ENCODE measurements around the gene CYTH3. TPM values are rescaled to one million over a fixed set of nuclear protein-coding genes. Genes with fewer than 3 reads are reported as not detected.

Gene CYTH3
- total and polyA plus RNA-seq, 7 donors, result 6.1 to 15.0 (median 13.5) TPM

DNA sequence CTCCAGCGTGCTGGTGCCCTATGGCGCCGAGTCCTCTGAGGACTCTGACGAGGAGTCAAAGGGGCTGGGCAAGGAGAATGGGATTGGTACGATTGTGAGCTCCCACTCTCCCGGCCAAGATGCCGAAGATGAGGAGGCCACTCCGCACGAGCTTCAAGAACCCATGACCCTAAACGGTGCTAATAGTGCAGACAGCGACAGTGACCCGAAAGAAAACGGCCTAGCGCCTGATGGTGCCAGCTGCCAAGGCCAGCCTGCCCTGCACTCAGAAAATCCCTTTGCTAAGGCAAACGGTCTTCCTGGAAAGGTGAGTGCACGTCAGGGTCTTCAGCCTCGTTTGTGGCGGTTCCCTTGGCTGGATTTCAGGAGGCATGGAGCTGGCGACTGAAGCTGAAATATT lies 122.4 kb downstream of the CYTH3 start:
- Histone ChIP-seq H3K27ac (no peak overlapping the region), H3K4me1 (no peaks in the 10 kb centered on the region), H3K9me3 (no peaks in the 10 kb centered on the region), H3K36me3 (ENCODE audit: insufficient read depth in 1 of 2, low read depth in 1 of 2) (peaks cover 15 to 100% of the 10 kb centered on the region in 2 donors), H3K27me3 (ENCODE audit: insufficient read depth in 3 of 3, low read length in 2 of 3) (no peaks in the 10 kb centered on the region), H3K4me3 (no peak overlapping the region)
- 80 to 86% (median 86%) methylated on average over 19 of the region's 19 CpGs for WGBS, 3 donors
- ATAC-seq (no peak), DNase-seq (no peak)
- intact Hi-C loops (cut with DNase I), result no loop called here
- TF ChIP-seq, protein P1, sequence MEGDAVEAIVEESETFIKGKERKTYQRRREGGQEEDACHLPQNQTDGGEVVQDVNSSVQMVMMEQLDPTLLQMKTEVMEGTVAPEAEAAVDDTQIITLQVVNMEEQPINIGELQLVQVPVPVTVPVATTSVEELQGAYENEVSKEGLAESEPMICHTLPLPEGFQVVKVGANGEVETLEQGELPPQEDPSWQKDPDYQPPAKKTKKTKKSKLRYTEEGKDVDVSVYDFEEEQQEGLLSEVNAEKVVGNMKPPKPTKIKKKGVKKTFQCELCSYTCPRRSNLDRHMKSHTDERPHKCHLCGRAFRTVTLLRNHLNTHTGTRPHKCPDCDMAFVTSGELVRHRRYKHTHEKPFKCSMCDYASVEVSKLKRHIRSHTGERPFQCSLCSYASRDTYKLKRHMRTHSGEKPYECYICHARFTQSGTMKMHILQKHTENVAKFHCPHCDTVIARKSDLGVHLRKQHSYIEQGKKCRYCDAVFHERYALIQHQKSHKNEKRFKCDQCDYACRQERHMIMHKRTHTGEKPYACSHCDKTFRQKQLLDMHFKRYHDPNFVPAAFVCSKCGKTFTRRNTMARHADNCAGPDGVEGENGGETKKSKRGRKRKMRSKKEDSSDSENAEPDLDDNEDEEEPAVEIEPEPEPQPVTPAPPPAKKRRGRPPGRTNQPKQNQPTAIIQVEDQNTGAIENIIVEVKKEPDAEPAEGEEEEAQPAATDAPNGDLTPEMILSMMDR (IDR thresholded peaks at IDR 0.05), result no peak

DNA sequence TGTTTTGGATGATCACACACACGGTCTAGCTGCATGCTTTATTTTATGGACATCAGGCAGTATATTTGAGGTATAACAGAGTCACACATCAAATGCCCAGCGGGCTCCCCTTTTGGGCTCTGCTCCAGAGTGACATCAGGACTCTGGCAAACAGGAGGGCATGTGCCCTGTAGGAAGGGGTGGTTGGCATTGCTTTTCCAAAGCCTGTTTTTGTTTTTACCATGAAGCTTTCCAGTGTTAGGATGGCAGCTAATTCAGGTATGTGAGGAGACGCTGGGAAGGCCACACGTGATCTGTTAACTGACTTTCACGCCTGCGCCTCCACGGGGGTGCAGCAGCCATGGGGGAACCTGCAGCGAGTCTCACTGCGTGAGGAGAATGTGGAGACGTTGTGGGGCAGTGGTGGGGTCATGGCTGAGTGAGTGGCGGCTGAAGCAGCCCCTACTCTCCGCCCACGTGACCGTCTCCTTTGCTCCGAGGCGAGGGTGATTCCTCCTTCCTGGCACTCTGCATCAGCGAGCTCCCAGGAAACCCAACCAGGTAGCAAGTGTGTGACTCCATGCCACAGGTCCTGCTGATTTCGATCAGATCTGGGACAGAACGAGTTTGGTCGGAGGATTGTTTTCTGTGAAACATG lies 123.6 kb downstream of the CYTH3 start:
- Histone ChIP-seq H3K36me3 (ENCODE audit: insufficient read depth in 1 of 2, low read depth in 1 of 2) (peaks cover 15 to 100% of the 10 kb centered on the region in 2 donors), H3K27ac (no peak overlapping the region), H3K4me3 (no peak overlapping the region), H3K9me3 (no peaks in the 10 kb centered on the region), H3K27me3 (ENCODE audit: insufficient read depth in 3 of 3, low read length in 2 of 3) (no peaks in the 10 kb centered on the region), H3K4me1 (no peaks in the 10 kb centered on the region)
- intact Hi-C loops (cut with DNase I), result no loop called here
- ATAC-seq (no peak), DNase-seq (no peak)
- WGBS, 3 donors, result 87 to 91% (median 88%) methylated on average over 20 of the region's 20 CpGs
- TF ChIP-seq, protein P1 (IDR thresholded peaks at IDR 0.05), result no peak

DNA sequence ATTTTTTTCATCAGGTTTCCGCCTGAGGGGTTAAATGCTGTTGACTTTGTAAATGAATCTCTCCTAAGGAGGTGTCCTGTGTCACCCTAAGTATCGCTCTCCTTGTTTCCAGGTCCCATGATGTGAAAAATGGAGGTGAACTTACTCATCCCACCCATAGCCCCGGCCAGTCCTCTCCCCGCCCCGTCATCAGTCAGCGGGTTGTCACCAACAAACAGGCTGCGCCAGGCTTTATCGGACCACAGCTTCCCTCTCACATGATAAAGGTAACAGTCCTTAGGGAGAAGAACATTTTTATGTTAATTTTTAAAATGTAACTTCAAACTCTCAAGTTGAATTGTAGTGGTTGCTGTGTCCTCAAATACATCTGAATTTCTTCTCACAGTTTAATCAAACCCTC lies 124.8 kb downstream of the CYTH3 start:
- ATAC-seq, result no peak
- H3K27me3 ChIP-seq (ENCODE audit: insufficient read depth in 3 of 3, low read length in 2 of 3), result no peaks in the 10 kb centered on the region
- no peaks in the 10 kb centered on the region for H3K4me1 ChIP-seq
- H3K36me3 ChIP-seq (ENCODE audit: insufficient read depth in 1 of 2, low read depth in 1 of 2), result peaks cover 15 to 100% of the 10 kb centered on the region in 2 donors
- WGBS, 3 donors, result 94 to 96% (median 95%) methylated on average over 8 of the region's 8 CpGs
- intact Hi-C loops (cut with DNase I), result no loop called here
- H3K9me3 ChIP-seq, result no peaks in the 10 kb centered on the region
- no peak overlapping the region for H3K27ac ChIP-seq
- DNase-seq, result no peak
- TF ChIP-seq, protein P1 (IDR thresholded peaks at IDR 0.05), result no peak
- H3K4me3 ChIP-seq, result no peak overlapping the region

DNA sequence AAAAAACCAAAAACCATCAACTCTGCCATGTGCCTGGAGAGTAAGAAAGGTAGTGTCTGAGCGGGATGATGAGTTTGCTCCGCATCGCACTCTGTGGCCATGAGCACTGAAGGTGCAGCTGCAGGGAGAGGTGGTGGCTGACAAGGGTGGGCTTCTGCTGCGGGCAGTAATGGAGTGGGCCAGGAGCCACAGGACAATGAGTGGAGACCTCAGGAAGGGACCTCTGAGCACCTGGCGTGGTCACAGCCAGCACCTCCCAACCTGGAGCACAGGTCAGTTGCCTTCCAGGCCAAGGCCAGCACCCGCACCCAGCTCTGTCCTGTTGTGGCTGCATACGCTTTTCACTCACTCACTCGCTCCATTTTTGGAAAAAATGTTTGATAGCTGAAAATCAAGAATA lies 125.8 kb downstream of the CYTH3 start:
- Histone ChIP-seq H3K9me3 (no peaks in the 10 kb centered on the region), H3K4me1 (no peaks in the 10 kb centered on the region), H3K36me3 (ENCODE audit: insufficient read depth in 1 of 2, low read depth in 1 of 2) (peaks cover 11 to 100% of the 10 kb centered on the region in 2 donors), H3K27me3 (ENCODE audit: insufficient read depth in 3 of 3, low read length in 2 of 3) (no peaks in the 10 kb centered on the region), H3K27ac (no peak overlapping the region), H3K4me3 (no peak overlapping the region)
- intact Hi-C loops (cut with DNase I), result no loop called here
- TF ChIP-seq, protein P1 (IDR thresholded peaks at IDR 0.05), result no peak
- ATAC-seq, result no peak
- 98 to 100% (median 98%) methylated on average over 8 of the region's 8 CpGs for WGBS, 3 donors
- DNase-seq, result no peak

DNA sequence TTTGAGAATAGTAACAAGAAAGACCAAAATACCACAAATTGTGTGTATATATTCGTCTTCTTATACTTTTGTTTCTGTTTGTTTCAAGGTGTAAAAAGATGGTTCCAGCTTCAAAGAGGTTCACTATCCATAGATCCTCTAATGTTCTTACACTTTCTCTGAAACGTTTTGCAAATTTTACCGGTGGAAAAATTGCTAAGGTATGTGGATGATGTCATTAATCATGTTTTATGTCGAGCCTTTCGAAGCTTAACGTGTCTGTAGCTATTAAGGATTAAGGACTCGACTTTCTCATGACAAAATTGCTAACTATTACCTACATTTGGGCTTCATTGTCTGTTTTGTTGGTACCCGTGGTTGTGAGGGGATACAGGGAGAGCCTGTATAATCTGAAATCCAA lies 128.4 kb downstream of the CYTH3 start:
- Histone ChIP-seq H3K36me3 (ENCODE audit: insufficient read depth in 1 of 2, low read depth in 1 of 2) (peaks cover 8 to 100% of the 10 kb centered on the region in 2 donors), H3K4me3 (no peak overlapping the region), H3K4me1 (no peaks in the 10 kb centered on the region), H3K27me3 (ENCODE audit: insufficient read depth in 3 of 3, low read length in 2 of 3) (no peaks in the 10 kb centered on the region), H3K27ac (no peak overlapping the region), H3K9me3 (no peaks in the 10 kb centered on the region)
- 79 to 86% (median 83%) methylated on average over 8 of the region's 8 CpGs for WGBS, 3 donors
- TF ChIP-seq, protein P1 (IDR thresholded peaks at IDR 0.05), result no peak
- intact Hi-C loops (cut with DNase I), result no loop called here
- ATAC-seq (no peak), DNase-seq (no peak)
